ENCODE results near the gene ECE2. TPM values are rescaled to one million over a fixed set of nuclear protein-coding genes. Genes with fewer than 3 reads are reported as not detected.

Gene ECE2
- total and polyA plus RNA-seq, 4 donors: not detected

- peak overlapping the region; percentile 88 to 98 (median 96) for H3K4me3 ChIP-seq (ENCODE audit: low read depth in 1 of 3, low read length in 3 of 3)
- H3K27me3 ChIP-seq (ENCODE audit: control insufficient read depth in 4 of 4, insufficient read depth in 4 of 4, low read length in 3 of 4): no peaks in the 10 kb centered on the region
- H3K36me3 ChIP-seq (ENCODE audit: control insufficient read depth in 4 of 4, insufficient read depth in 3 of 4, low read depth in 1 of 4, low read length in 3 of 4): peaks cover 11 to 26% (median 16%) of the 10 kb centered on the region in 4 donors
- peak overlapping the region; percentile 88 to 92 for H3K27ac ChIP-seq (ENCODE audit: low read depth in 1 of 2, low read length in 2 of 2)
- whole genome bisulfite sequencing: 21% methylated on average over 16 of the region's 16 CpGs
- peak; percentile 55 for DNase-seq (ENCODE audit: low spot score)
- H3K9ac ChIP-seq (ENCODE audit: low read depth in 1 of 2, low read length in 2 of 2): peak overlapping the region; percentile 64
- H3K4me1 ChIP-seq (ENCODE audit: control insufficient read depth in 4 of 4, insufficient read depth in 4 of 4, low read length in 3 of 4): peaks cover 13 to 58% (median 53%) of the 10 kb centered on the region in 4 donors
- no peaks in the 10 kb centered on the region for H3K9me3 ChIP-seq (ENCODE audit: control insufficient read depth in 4 of 4, low read length in 3 of 4)
- no peak for TF ChIP-seq HNF4G (IDR thresholded peaks at IDR 0.05)
- TF ChIP-seq RXRA (IDR thresholded peaks at IDR 0.05): peak in 1 of 2 donors; percentile 31
- TF ChIP-seq JUND (IDR thresholded peaks at IDR 0.05): no peak
- peak; percentile 69 to 70 for TF ChIP-seq HNF4A (conservative IDR thresholded peaks at IDR 0.05)
- TF ChIP-seq, protein P1, sequence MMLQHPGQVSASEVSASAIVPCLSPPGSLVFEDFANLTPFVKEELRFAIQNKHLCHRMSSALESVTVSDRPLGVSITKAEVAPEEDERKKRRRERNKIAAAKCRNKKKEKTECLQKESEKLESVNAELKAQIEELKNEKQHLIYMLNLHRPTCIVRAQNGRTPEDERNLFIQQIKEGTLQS (IDR thresholded peaks at IDR 0.05): no peak
These were observed 40.2 kb downstream of the ECE2 start for GRCh38 chr3:184315871-184316661.

DNA sequence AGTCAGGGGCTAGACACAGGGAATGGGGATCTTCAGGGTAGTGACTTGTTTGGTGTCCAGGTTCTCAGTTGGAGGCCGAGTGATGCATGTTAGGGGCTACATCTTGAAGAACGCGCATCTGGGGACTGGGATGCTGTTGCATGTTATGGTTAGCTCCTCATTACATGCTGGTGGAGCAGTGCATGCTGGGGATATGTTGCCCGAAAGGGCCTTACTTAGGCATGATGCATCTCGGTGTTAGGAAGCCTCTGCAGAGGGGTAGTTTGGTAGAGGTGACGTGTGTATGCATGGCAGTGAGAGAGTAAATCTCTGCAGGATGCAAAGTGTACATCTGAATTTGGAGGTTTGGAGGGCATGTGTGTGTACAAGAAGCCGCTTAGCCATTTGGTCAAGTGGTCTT, 41.0 kb downstream of the ECE2 start:
- DNase-seq (ENCODE audit: low spot score): no peak
- 73% methylated on average over 7 of the region's 7 CpGs for WGBS
- Histone ChIP-seq H3K9me3 (ENCODE audit: control insufficient read depth in 4 of 4, low read length in 3 of 4) (no peaks in the 10 kb centered on the region), H3K27me3 (ENCODE audit: control insufficient read depth in 4 of 4, insufficient read depth in 4 of 4, low read length in 3 of 4) (no peaks in the 10 kb centered on the region), H3K4me3 (ENCODE audit: low read depth in 1 of 3, low read length in 3 of 3) (peak overlapping the region; percentile 88 to 98 (median 96)), H3K36me3 (ENCODE audit: control insufficient read depth in 4 of 4, insufficient read depth in 3 of 4, low read depth in 1 of 4, low read length in 3 of 4) (peaks cover 17 to 34% (median 23%) of the 10 kb centered on the region in 4 donors), H3K4me1 (ENCODE audit: control insufficient read depth in 4 of 4, insufficient read depth in 4 of 4, low read length in 3 of 4) (peaks cover 18 to 61% (median 56%) of the 10 kb centered on the region in 4 donors), H3K9ac (ENCODE audit: low read depth in 1 of 2, low read length in 2 of 2) (peak overlapping the region; percentile 64), H3K27ac (ENCODE audit: low read depth in 1 of 2, low read length in 2 of 2) (peak overlapping the region in 1 of 2 donors; percentile 69)
- no peak for TF ChIP-seq JUND (IDR thresholded peaks at IDR 0.05)

DNA sequence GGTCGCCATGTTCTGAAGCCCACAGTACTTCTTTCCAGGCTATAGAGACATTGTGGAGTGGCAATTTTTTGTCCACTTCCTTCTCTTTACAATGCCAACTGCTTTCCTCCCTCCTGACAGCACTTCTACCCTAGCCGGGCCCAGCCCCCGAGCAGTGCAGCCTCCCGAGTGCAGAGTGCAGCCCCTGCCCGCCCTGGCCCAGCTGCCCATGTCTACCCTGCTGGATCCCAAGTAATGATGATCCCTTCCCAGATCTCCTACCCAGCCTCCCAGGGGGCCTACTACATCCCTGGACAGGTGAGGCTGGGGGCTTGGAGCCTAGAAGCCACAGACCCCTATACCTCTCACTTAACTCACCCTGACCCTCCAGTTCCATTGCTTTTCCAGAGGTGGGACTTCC, 41.4 kb downstream of the ECE2 start:
- Histone ChIP-seq H3K36me3 (ENCODE audit: control insufficient read depth in 4 of 4, insufficient read depth in 3 of 4, low read depth in 1 of 4, low read length in 3 of 4) (peaks cover 18 to 38% (median 27%) of the 10 kb centered on the region in 4 donors), H3K27ac (ENCODE audit: low read depth in 1 of 2, low read length in 2 of 2) (no peak overlapping the region), H3K27me3 (ENCODE audit: control insufficient read depth in 4 of 4, insufficient read depth in 4 of 4, low read length in 3 of 4) (no peaks in the 10 kb centered on the region), H3K4me1 (ENCODE audit: control insufficient read depth in 4 of 4, insufficient read depth in 4 of 4, low read length in 3 of 4) (peaks cover 20 to 63% (median 60%) of the 10 kb centered on the region in 4 donors), H3K4me3 (ENCODE audit: low read depth in 1 of 3, low read length in 3 of 3) (peak overlapping the region; percentile 88 to 98 (median 96)), H3K9ac (ENCODE audit: low read depth in 1 of 2, low read length in 2 of 2) (no peak overlapping the region), H3K9me3 (ENCODE audit: control insufficient read depth in 4 of 4, low read length in 3 of 4) (no peaks in the 10 kb centered on the region)
- no peak for DNase-seq (ENCODE audit: low spot score)
- TF ChIP-seq YY1 (IDR thresholded peaks at IDR 0.05): no peak
- TF ChIP-seq CTCF (IDR thresholded peaks at IDR 0.05; ENCODE audit: low read depth, low read length, missing input control): no peak
- TF ChIP-seq HNF4G (IDR thresholded peaks at IDR 0.05): no peak
- TF ChIP-seq GABPA (IDR thresholded peaks at IDR 0.05 in 1 of 2, conservative IDR thresholded peaks at IDR 0.05 in 1 of 2): no peak
- no peak for TF ChIP-seq RXRA (IDR thresholded peaks at IDR 0.05)
- TF ChIP-seq, protein P2, sequence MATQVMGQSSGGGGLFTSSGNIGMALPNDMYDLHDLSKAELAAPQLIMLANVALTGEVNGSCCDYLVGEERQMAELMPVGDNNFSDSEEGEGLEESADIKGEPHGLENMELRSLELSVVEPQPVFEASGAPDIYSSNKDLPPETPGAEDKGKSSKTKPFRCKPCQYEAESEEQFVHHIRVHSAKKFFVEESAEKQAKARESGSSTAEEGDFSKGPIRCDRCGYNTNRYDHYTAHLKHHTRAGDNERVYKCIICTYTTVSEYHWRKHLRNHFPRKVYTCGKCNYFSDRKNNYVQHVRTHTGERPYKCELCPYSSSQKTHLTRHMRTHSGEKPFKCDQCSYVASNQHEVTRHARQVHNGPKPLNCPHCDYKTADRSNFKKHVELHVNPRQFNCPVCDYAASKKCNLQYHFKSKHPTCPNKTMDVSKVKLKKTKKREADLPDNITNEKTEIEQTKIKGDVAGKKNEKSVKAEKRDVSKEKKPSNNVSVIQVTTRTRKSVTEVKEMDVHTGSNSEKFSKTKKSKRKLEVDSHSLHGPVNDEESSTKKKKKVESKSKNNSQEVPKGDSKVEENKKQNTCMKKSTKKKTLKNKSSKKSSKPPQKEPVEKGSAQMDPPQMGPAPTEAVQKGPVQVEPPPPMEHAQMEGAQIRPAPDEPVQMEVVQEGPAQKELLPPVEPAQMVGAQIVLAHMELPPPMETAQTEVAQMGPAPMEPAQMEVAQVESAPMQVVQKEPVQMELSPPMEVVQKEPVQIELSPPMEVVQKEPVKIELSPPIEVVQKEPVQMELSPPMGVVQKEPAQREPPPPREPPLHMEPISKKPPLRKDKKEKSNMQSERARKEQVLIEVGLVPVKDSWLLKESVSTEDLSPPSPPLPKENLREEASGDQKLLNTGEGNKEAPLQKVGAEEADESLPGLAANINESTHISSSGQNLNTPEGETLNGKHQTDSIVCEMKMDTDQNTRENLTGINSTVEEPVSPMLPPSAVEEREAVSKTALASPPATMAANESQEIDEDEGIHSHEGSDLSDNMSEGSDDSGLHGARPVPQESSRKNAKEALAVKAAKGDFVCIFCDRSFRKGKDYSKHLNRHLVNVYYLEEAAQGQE (IDR thresholded peaks at IDR 0.05): no peak
- no peak for TF ChIP-seq TAF1 (conservative IDR thresholded peaks at IDR 0.05)
- no peak for TF ChIP-seq EGR1 (IDR thresholded peaks at IDR 0.05; ENCODE audit: low read depth in 2 of 2)
- no peak for TF ChIP-seq MAX (IDR thresholded peaks at IDR 0.05)
- TF ChIP-seq JUND (IDR thresholded peaks at IDR 0.05): no peak
- no peak for TF ChIP-seq NR2F2 (IDR thresholded peaks at IDR 0.05)
- TF ChIP-seq SP1 (IDR thresholded peaks at IDR 0.05): no peak
- TF ChIP-seq FOXA2 (IDR thresholded peaks at IDR 0.05): no peak
- TF ChIP-seq HNF4A (conservative IDR thresholded peaks at IDR 0.05): no peak
- TF ChIP-seq, protein P3, sequence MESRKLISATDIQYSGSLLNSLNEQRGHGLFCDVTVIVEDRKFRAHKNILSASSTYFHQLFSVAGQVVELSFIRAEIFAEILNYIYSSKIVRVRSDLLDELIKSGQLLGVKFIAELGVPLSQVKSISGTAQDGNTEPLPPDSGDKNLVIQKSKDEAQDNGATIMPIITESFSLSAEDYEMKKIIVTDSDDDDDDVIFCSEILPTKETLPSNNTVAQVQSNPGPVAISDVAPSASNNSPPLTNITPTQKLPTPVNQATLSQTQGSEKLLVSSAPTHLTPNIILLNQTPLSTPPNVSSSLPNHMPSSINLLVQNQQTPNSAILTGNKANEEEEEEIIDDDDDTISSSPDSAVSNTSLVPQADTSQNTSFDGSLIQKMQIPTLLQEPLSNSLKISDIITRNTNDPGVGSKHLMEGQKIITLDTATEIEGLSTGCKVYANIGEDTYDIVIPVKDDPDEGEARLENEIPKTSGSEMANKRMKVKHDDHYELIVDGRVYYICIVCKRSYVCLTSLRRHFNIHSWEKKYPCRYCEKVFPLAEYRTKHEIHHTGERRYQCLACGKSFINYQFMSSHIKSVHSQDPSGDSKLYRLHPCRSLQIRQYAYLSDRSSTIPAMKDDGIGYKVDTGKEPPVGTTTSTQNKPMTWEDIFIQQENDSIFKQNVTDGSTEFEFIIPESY (IDR thresholded peaks at IDR 0.05): no peak
- TF ChIP-seq RAD21 (IDR thresholded peaks at IDR 0.05): no peak
- TF ChIP-seq, protein P1 (IDR thresholded peaks at IDR 0.05): no peak
- 57% methylated on average over 5 of the region's 5 CpGs for WGBS
